Gastrocnemius medialis (tissue), 4 donors: ENCODE measurements around the gene NCL. TPM values are rescaled to one million over a fixed set of nuclear protein-coding genes. Genes with fewer than 3 reads are reported as not detected.

Experiments used
- ATAC-seq, 2 donors: fragments of 150-250 bp; one replicate each; pipeline ENCODE4 v1.9.1; 2016
- DNase-seq, 2 donors: peaks; one replicate each; pipeline ENCODE4 v3.0.0-alpha.2; 2019
- H3K27ac ChIP-seq, 4 donors: fragments of 200-600 bp; sonication (generic); 1 replicate in 1 of 4; 2 replicates in 3 of 4; pipeline ENCODE4 v1.5.1; 2016 to 2018; ENCODE audit warnings: mild to moderate bottlenecking in 2 of 4, moderate library complexity in 1 of 4
- H3K27me3 ChIP-seq, 3 donors: fragments of 200-600 bp; sonication (generic) in 2 of 3; 1 replicate in 1 of 3; 2 replicates in 2 of 3; pipeline versions ENCODE4 v1.5.1 to v1.6.0; 2016 to 2019; ENCODE audit warnings: mild to moderate bottlenecking in 1 of 3, moderate library complexity in 1 of 3
- H3K36me3 ChIP-seq, 2 donors: fragments of 200-600 bp; sonication (generic) in 1 of 2; one replicate each; pipeline ENCODE4 v1.5.1; 2017 to 2018
- H3K4me1 ChIP-seq, 2 donors: fragments of 200-600 bp; sonication (generic) in 1 of 2; one replicate each; pipeline ENCODE4 v1.5.1; 2016 to 2017; ENCODE audit warnings: mild to moderate bottlenecking in 2 of 2
- H3K4me3 ChIP-seq, 4 donors: fragments of 200-600 bp; sonication (generic) in 3 of 4; 1 replicate in 1 of 4; 2 replicates in 3 of 4; pipeline ENCODE4 v1.5.1; 2016 to 2019; ENCODE audit warnings: mild to moderate bottlenecking in 2 of 4
- H3K9me3 ChIP-seq, 3 donors: fragments of 200-600 bp; sonication (generic) in 2 of 3; 1 replicate in 1 of 3; 2 replicates in 2 of 3; pipeline ENCODE4 v1.5.1; 2016 to 2019
- POLR2A ChIP-seq, 2 donors: fragments of 450-650 bp; IDR thresholded peaks; one replicate each; pipeline ENCODE4 v1.6.1; 2017; ENCODE audit warnings: antibody characterized with exemption in 2 of 2, mild to moderate bottlenecking in 2 of 2, moderate library complexity in 2 of 2
- in situ Hi-C, 4 donors: fragments of 200-750 bp; cut with MboI; loops; one replicate each; pipeline versions ENCODE4 v1.15.0 to v1.8.0; 2017; ENCODE audit warnings: low sequenced_read_pairs in 4 of 4
- intact Hi-C: fragments of 100-400 bp; cut with DNase I; formaldehyde crosslinking; loops from one replicate; pipeline ENCODE4 v1.15.1; 2023; ENCODE audit warnings: low total_unique reads
- total RNA-seq, 4 donors: library from RNA; depleted of rRNA; stranded (reverse); fragments of >200 nt; gene quantifications; one replicate each; pipeline versions ENCODE4 v1.1.0 to v1.2.3, GENCODE V29; 2016
- TF ChIP-seq, protein P1 (sequence below), 5 experiments: fragments of 450-650 bp in 3 of 5; fragments of 200-600 bp in 2 of 5; sonication (generic) in 2 of 5; IDR thresholded peaks in 4 of 5; conservative IDR thresholded peaks in 1 of 5; 1 replicate in 4 of 5; 2 replicates in 1 of 5; pipeline ENCODE4 v1.5.1; 2016 to 2019; ENCODE audit warnings: antibody characterized with exemption in 5 of 5, mild to moderate bottlenecking in 3 of 5, moderate library complexity in 3 of 5

NCL gene
- total RNA-seq, 4 donors from 2014 or later, result 48.8 to 174 (median 124) TPM

- ATAC-seq (no peak), DNase-seq (no peak)
- Histone ChIP-seq H3K27ac (no peak overlapping the region), H3K4me1 (peaks cover 0 to 5% of the 10 kb centered on the region in 2 donors), H3K36me3 (no peaks in the 10 kb centered on the region), H3K9me3 (no peaks in the 10 kb centered on the region), H3K4me3 (no peak overlapping the region), H3K27me3 (peaks cover 0 to 7% (median 0%) of the 10 kb centered on the region in 3 donors)
- in situ Hi-C loops, result loop anchor here in 3 of 4 donors (5.0 to 25.0 kb wide), 4 partner anchors 176 to 309 kb away; no protein-coding TSS in a partner anchor
- TF ChIP-seq POLR2A (IDR thresholded peaks at IDR 0.05), result no peak
- TF ChIP-seq, protein P1, sequence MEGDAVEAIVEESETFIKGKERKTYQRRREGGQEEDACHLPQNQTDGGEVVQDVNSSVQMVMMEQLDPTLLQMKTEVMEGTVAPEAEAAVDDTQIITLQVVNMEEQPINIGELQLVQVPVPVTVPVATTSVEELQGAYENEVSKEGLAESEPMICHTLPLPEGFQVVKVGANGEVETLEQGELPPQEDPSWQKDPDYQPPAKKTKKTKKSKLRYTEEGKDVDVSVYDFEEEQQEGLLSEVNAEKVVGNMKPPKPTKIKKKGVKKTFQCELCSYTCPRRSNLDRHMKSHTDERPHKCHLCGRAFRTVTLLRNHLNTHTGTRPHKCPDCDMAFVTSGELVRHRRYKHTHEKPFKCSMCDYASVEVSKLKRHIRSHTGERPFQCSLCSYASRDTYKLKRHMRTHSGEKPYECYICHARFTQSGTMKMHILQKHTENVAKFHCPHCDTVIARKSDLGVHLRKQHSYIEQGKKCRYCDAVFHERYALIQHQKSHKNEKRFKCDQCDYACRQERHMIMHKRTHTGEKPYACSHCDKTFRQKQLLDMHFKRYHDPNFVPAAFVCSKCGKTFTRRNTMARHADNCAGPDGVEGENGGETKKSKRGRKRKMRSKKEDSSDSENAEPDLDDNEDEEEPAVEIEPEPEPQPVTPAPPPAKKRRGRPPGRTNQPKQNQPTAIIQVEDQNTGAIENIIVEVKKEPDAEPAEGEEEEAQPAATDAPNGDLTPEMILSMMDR (IDR thresholded peaks at IDR 0.05 in 4 of 5, conservative IDR thresholded peaks at IDR 0.05 in 1 of 5), result no peak
- intact Hi-C loops, result loop anchor here (2.0 to 10.0 kb wide), 2 partner anchors 119 to 187 kb away; no protein-coding TSS in a partner anchor
These were observed 50.8 kb downstream of the NCL start for GRCh38 chr2:231413456-231413855.

DNA sequence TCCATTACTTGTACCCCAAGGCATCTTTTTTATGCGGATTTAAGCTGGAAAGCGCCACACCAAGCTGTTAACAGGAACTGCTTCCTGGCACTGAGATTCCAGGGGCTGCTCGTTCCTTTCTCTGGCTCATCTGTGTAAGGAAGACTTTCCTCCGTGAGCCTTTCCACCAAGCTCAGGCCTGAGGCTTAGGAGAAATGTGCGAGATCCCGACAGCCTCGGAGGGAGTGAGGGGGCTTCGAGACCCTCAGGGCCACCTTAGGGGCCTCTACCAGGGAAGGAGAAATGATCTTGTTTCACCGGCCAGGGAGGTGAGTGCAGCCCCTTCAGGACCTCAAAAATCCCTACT is 51.7 kb downstream of the NCL start:
- no peak for TF ChIP-seq POLR2A (IDR thresholded peaks at IDR 0.05)
- TF ChIP-seq, protein P1 (IDR thresholded peaks at IDR 0.05 in 4 of 5, conservative IDR thresholded peaks at IDR 0.05 in 1 of 5), result no peak
- no peaks in the 10 kb centered on the region for H3K9me3 ChIP-seq
- DNase-seq, result no peak
- no peak overlapping the region for H3K27ac ChIP-seq
- ATAC-seq, result peak in 1 of 2 donors; percentile 14
- H3K4me1 ChIP-seq, result peaks cover 0 to 5% of the 10 kb centered on the region in 2 donors
- intact Hi-C loops, result loop anchor here (1.0 to 10.0 kb wide), 3 partner anchors 118 to 308 kb away; no protein-coding TSS in a partner anchor
- peak overlapping the region; percentile 47 to 58 (median 50) for H3K4me3 ChIP-seq
- H3K27me3 ChIP-seq, result peaks cover 0 to 7% (median 0%) of the 10 kb centered on the region in 3 donors
- in situ Hi-C loops, result loop anchor here in 3 of 4 donors (5.0 to 25.0 kb wide), 4 partner anchors 175 to 308 kb away; no protein-coding TSS in a partner anchor
- H3K36me3 ChIP-seq, result no peaks in the 10 kb centered on the region

DNA sequence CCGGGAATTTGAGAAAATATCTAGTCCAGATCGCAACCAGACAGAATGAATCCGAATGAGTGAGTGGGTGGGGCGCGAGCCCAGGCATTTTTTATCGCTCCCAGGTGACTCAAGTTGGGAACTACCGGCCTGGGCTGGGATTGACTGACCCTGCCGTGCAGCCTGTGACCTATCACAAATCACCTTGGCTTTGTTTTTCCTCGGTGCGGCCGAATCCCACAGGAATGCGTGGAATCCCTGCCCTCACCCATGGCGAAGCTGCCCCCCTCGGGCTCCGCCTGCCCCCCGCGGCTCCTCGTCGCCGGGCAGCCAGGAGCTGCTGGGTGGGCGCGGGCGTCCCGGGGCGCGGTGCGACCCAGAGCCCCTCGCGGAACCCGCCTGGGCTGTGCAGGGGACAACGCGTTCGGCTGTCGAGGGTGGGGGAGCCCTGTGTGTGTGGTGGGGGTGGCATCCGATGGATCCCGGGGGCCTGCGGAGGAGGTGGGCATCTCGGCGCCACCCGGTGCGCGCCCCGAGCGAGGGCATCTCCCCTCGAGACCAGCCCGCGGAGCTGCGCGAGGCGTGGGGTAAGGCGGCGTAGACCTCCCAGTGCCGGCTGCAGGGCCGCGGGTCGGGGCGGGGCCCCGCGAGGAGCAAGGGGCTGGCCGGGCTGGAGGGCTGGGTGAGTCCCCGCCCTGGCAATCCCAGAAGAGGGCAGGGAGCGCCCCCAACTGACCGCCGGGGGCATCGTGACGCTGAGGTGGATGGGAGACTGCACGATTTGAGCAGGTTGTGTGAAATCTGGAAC is 52.3 kb downstream of the NCL start:
- peak; percentile 45 to 53 for DNase-seq
- TF ChIP-seq, protein P1 (IDR thresholded peaks at IDR 0.05 in 4 of 5, conservative IDR thresholded peaks at IDR 0.05 in 1 of 5), result peak in 4 of 5 experiments; percentile 40 to 66 (median 64)
- no peak for TF ChIP-seq POLR2A (IDR thresholded peaks at IDR 0.05)
- in situ Hi-C loops, result loop anchor here in 3 of 4 donors (5.0 to 25.0 kb wide), 4 partner anchors 175 to 307 kb away; no protein-coding TSS in a partner anchor
- Histone ChIP-seq H3K4me1 (peaks cover 0 to 5% of the 10 kb centered on the region in 2 donors), H3K9me3 (no peaks in the 10 kb centered on the region), H3K27me3 (peaks cover 0 to 7% (median 0%) of the 10 kb centered on the region in 3 donors), H3K36me3 (no peaks in the 10 kb centered on the region), H3K27ac (no peak overlapping the region), H3K4me3 (peak overlapping the region; percentile 47 to 58 (median 50))
- ATAC-seq, result peak; percentile 61 to 76
- intact Hi-C loops, result loop anchor here (1.0 to 10.0 kb wide), 3 partner anchors 117 to 308 kb away; no protein-coding TSS in a partner anchor

DNA sequence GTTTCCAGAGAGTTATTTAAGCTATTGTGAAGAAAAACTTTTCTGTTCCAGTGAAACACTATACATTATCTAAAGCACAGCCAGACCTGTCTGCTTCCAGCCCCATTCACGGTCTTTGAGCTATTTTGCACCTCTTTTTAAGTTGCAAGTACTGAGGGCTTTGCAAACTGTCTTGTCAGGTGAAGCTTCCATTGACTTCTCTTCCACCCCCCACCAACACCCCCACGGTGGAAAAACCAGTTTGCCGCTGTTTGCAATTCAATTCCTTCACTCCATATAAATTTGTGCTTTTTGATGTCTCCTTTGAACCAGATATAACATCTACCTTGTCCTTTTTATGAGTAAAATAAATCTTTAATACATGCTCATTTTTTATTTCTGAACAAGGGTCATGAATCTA is 53.0 kb downstream of the NCL start:
- TF ChIP-seq, protein P1 (IDR thresholded peaks at IDR 0.05 in 4 of 5, conservative IDR thresholded peaks at IDR 0.05 in 1 of 5), result no peak
- TF ChIP-seq POLR2A (IDR thresholded peaks at IDR 0.05), result no peak
- ATAC-seq (no peak), DNase-seq (no peak)
- H3K27me3 ChIP-seq, result peaks cover 0 to 7% (median 0%) of the 10 kb centered on the region in 3 donors
- no peak overlapping the region for H3K27ac ChIP-seq
- in situ Hi-C loops, result loop anchor here in 3 of 4 donors (5.0 to 25.0 kb wide), 4 partner anchors 174 to 306 kb away; no protein-coding TSS in a partner anchor
- no peaks in the 10 kb centered on the region for H3K9me3 ChIP-seq
- peaks cover 0 to 5% of the 10 kb centered on the region in 2 donors for H3K4me1 ChIP-seq
- H3K36me3 ChIP-seq, result no peaks in the 10 kb centered on the region
- intact Hi-C loops, result loop anchor here (10.0 kb wide), 1 partner anchor 116 kb away; no protein-coding TSS in a partner anchor
- no peak overlapping the region for H3K4me3 ChIP-seq
